AG04449 (cell line): Measurements from ENCODE around the gene IL1RAP.

Experiments
- CTCF ChIA-PET: fragments of 350-600 bp; formaldehyde crosslinking; extraction: SDS; loops from one replicate; lab custom pipeline; 2021; ENCODE audit warnings: antibody characterized with exemption; lab: Yijun Ruan, JAX
- POLR2A ChIA-PET: fragments of 400-600, 350-600 bp; formaldehyde crosslinking; extraction: SDS; loops from one replicate; lab custom pipeline; 2020; ENCODE audit warnings: antibody characterized with exemption, inconsistent platforms; lab: Yijun Ruan, JAX
- DNase-seq: peaks from one replicate; pipeline ENCODE4 v3.0.0-alpha.2; 2010; ENCODE audit warnings: low read depth, low spot score
- H3K4me3 ChIP-seq: 2 replicates; pipeline ENCODE4 v1.5.1; 2011; ENCODE audit warnings: low read depth, mild to moderate bottlenecking, control low read depth, low read length
- TF ChIP-seq, protein P1 (sequence below): IDR thresholded peaks from one replicate; pipeline ENCODE4 v1.5.1; 2011; ENCODE audit warnings: mild to moderate bottlenecking, moderate library complexity, low read length, control low read depth, inconsistent platforms; ENCODE audit not compliant: insufficient read depth; ENCODE audit errors: missing control alignments

The IL1RAP gene

DNA sequence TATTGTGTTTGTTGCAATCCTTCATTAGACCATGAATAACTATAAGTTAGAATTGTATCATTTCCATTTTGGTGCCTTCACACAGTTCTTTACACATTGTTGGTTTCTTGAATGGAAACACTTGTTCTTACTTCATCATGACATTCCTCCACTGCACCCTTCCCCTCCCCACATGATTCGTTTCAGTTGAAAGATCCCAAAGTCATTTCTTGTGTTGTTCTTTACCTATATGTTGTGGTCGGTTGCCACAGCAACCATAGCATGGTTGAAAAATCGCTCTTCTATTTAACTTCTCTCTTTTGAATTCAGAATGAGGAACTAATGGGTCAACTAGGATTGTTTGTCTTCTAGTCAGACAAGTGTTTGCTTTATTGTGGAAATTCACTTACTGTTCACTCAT lies 103.3 kb downstream of the IL1RAP start:
- TF ChIP-seq, protein P1, sequence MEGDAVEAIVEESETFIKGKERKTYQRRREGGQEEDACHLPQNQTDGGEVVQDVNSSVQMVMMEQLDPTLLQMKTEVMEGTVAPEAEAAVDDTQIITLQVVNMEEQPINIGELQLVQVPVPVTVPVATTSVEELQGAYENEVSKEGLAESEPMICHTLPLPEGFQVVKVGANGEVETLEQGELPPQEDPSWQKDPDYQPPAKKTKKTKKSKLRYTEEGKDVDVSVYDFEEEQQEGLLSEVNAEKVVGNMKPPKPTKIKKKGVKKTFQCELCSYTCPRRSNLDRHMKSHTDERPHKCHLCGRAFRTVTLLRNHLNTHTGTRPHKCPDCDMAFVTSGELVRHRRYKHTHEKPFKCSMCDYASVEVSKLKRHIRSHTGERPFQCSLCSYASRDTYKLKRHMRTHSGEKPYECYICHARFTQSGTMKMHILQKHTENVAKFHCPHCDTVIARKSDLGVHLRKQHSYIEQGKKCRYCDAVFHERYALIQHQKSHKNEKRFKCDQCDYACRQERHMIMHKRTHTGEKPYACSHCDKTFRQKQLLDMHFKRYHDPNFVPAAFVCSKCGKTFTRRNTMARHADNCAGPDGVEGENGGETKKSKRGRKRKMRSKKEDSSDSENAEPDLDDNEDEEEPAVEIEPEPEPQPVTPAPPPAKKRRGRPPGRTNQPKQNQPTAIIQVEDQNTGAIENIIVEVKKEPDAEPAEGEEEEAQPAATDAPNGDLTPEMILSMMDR, result no peak
- ChIA-PET POLR2A (no interaction called here), CTCF (no interaction called here)
- DNase-seq, result no peak
- H3K4me3 ChIP-seq, result no peak overlapping the region

DNA sequence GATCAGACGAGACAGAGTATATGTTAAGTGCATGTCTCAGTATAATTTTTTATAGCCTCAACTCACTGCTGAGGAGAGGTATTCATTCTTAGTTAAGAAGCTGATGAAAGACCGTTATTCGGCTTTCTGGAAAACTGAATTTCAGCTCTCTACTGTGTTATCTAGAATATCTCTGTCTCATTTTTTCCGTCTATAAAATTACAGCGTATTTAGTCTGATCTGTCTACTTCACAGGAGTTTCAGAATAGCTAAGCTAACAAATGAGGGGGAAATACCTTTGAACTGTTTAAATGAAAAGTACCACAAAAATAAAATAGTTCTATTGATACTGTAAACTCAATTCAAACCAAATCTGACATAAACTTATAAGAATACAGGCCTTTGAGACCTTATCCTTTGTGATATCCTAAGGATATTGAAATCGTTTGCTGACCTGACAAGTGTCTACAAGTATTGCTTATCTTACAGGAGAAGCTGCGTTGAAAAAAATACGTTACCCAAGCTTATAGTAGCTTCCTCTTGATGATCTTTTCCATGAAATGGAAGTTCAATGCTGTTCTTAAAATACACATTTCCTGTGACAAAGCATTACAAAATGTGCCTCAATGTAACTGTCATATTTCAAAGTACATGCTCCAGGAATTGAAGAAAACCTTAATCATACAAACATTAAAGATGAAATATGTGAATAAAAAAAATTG lies 104.6 kb downstream of the IL1RAP start:
- TF ChIP-seq, protein P1, result no peak
- H3K4me3 ChIP-seq, result no peak overlapping the region
- POLR2A ChIA-PET, result no interaction called here
- CTCF ChIA-PET, result interaction anchor here (0.9 kb wide), 1 partner anchor 10 kb away, joined by 3 read pairs; no protein-coding TSS in a partner anchor
- no peak for DNase-seq

DNA sequence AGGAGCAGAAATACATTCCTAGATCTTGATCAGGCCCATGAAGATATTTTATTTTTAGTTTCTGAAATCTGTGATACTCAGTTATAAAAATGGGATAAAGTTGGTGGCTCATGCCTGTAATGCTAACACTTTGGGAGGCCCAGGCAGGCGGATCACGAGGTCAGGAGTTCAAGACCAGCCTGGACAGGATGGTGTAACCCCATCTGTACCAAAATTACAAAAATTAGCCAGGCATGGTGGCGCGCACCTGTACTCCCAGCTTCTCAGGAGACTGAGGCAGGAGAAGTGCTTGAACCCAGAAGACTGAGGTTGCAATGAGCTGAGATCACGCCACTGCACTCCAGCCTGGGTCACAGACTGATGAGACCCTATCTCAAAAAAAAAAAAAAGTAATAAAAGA lies 105.5 kb downstream of the IL1RAP start:
- ChIA-PET POLR2A (no interaction called here), CTCF (interaction anchor here (0.9 kb wide), 1 partner anchor 9 kb away, joined by 3 read pairs; no protein-coding TSS in a partner anchor)
- TF ChIP-seq, protein P1, result no peak
- H3K4me3 ChIP-seq, result no peak overlapping the region
- DNase-seq, result no peak

DNA sequence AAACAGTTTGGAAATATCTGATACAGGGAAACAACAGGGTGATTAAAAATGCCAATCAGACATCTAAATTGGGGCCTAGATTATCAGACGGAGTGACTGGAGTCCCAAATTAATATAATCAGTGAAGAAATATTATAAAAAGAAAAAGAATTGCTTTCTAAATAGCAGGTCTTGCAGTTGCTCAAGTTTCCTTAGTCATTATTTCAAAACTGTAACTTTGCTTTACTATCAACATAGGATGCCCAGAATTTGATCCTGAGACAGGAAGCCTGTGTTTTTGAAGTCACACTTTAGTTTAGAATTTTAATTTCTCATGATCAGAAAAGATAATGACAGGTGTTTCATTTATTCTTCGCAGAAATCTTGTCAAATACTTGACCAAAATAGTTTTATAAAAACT lies 105.9 kb downstream of the IL1RAP start:
- ChIA-PET CTCF (interaction anchor here (0.9 kb wide), 1 partner anchor 8 kb away, joined by 3 read pairs; no protein-coding TSS in a partner anchor), POLR2A (no interaction called here)
- no peak overlapping the region for H3K4me3 ChIP-seq
- DNase-seq, result no peak
- TF ChIP-seq, protein P1, result no peak

DNA sequence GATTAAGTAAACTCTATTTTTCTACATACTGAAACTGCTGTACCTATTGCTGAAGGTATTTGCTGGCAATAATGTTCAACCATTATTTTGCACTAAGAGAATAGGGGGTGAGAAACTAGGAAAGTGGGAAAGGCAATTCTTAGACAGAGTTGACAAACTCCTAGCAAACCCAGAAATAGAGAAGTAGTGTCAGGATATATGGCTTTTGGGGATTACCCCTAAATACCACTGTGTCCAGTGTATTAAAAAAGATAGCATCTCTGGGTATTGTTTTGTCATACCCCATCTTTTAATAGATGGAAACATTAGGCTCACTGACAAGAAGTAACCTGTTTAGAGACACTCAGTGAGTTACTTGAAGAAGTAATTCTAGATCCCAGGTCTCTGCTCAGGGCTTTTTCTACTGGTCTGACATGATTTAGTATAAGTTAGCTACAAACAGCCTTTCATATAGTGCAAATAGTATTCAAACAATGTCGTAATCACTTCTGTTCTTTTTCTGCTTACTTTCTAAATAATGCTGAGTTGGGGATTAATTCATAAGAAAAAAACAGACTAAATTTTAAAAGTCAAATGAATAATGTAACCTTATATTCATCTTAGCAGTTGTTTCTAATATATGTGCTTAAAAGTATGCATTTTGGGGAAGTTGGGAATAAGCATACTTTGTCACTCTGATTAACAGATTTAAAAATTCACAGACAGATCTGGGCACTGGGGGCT lies 107.2 kb downstream of the IL1RAP start:
- POLR2A ChIA-PET, result no interaction called here
- CTCF ChIA-PET, result no interaction called here
- no peak for DNase-seq
- H3K4me3 ChIP-seq, result no peak overlapping the region
- TF ChIP-seq, protein P1, result no peak

DNA sequence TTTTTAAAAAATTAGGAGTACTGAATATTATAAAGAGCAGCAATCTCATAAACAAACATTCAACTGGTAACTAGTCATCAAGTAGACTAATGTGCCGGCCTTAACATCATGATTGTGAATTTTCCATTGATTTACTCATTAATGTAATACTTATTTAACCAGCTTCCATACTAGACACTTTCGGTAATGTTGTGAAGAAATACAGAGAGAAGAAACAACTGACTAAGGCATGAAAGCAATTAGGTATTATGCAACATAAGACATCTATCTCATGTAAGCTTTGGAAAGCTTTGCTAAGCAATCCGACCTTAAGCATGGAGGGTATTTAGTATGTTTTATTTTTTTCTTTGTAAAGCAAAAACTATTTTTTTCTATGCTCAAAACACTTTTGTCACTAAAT lies 108.0 kb downstream of the IL1RAP start:
- TF ChIP-seq, protein P1, result no peak
- no peak overlapping the region for H3K4me3 ChIP-seq
- no peak for DNase-seq
- POLR2A ChIA-PET, result no interaction called here
- CTCF ChIA-PET, result no interaction called here
